22Rv1 (cell line): ENCODE measurements around the gene RPS6KB2.

Experiments used
- ZFX ChIP-seq: fragments of 450-650 bp; IDR thresholded peaks from 2 replicates; pipeline ENCODE4 v1.6.1; 2017; ENCODE audit warnings: antibody characterized with exemption, borderline replicate concordance
- TF ChIP-seq, protein P1 (sequence below): fragments of 450-650 bp; IDR thresholded peaks from 2 replicates; pipeline ENCODE4 v1.5.1; 2017; ENCODE audit warnings: mild to moderate bottlenecking

GRCh38 chr11:67397536-67397935 lies 30.8 kb upstream of the RPS6KB2 start:
- TF ChIP-seq, protein P1, sequence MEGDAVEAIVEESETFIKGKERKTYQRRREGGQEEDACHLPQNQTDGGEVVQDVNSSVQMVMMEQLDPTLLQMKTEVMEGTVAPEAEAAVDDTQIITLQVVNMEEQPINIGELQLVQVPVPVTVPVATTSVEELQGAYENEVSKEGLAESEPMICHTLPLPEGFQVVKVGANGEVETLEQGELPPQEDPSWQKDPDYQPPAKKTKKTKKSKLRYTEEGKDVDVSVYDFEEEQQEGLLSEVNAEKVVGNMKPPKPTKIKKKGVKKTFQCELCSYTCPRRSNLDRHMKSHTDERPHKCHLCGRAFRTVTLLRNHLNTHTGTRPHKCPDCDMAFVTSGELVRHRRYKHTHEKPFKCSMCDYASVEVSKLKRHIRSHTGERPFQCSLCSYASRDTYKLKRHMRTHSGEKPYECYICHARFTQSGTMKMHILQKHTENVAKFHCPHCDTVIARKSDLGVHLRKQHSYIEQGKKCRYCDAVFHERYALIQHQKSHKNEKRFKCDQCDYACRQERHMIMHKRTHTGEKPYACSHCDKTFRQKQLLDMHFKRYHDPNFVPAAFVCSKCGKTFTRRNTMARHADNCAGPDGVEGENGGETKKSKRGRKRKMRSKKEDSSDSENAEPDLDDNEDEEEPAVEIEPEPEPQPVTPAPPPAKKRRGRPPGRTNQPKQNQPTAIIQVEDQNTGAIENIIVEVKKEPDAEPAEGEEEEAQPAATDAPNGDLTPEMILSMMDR = no peak
- TF ChIP-seq ZFX = no peak
